ENCODE measurements around the gene SLC28A1. TPM values are rescaled to one million over a fixed set of nuclear protein-coding genes. Genes with fewer than 3 reads are reported as not detected.
"Not testable (repeated sequence)": the region's sequence is repeated elsewhere in the genome, so short reads cannot be mapped to it uniquely, and the experiment has no call there.

Gene SLC28A1
- total RNA-seq, 1 experiment from 2014 or later, result 0.17 TPM

GRCh38 chr15:84982301-84982920, 97.9 kb downstream of the SLC28A1 start:
- peaks cover 28% of the 10 kb centered on the region for H3K4me1 Mint-ChIP-seq (ENCODE audit: low read depth, unreplicated experiment)
- no peak for TF ChIP-seq CTCF (IDR thresholded peaks at IDR 0.05; ENCODE audit: unreplicated experiment)
- no peaks in the 10 kb centered on the region for H3K27me3 Mint-ChIP-seq (ENCODE audit: unreplicated experiment)
- DNase-seq, result peak; percentile 42
- peaks cover 44% of the 10 kb centered on the region for H3K36me3 Mint-ChIP-seq (ENCODE audit: insufficient read depth, unreplicated experiment)
- no TSS peak for BruUV-seq (replicated peaks)
- intact Hi-C loops (cut with micrococcal nuclease; ENCODE audit: unreplicated experiment), result no loop called here
- peak overlapping the region; percentile 84 for H3K27ac Mint-ChIP-seq (ENCODE audit: unreplicated experiment)
- H3K9me3 Mint-ChIP-seq (ENCODE audit: low read depth, unreplicated experiment), result no peaks in the 10 kb centered on the region
- CTCF ChIA-PET, result interaction anchor here (1.7 kb wide), 1 partner anchor 12 kb away, joined by 5 read pairs; no protein-coding TSS in a partner anchor
- peak overlapping the region; percentile 97 for H3K4me3 Mint-ChIP-seq (ENCODE audit: low read depth, unreplicated experiment)

DNA sequence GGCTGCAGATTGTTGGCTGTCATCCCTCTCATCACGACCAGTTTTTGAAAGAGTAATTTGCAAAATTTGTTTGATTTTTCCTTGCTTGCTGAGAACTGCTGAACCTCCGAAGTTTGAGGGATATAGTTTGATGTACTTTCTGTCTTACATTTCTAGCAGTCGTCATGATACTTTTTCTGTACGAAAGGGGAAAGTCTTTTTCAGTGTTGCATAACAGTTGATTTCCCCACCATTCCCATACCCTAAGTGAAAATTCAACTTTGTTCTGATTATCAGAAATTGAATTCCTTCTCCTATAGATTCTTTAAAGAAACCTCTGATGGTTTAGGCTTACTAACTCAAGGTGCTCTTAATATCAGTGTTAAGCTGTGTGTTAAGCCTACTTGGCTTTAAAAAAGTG, 98.8 kb downstream of the SLC28A1 start:
- intact Hi-C loops (cut with micrococcal nuclease; ENCODE audit: unreplicated experiment), result no loop called here

GRCh38 chr15:84983711-84984110, 99.2 kb downstream of the SLC28A1 start:
- Mint-ChIP-seq H3K36me3 (ENCODE audit: insufficient read depth, unreplicated experiment) (peaks cover 44% of the 10 kb centered on the region), H3K4me1 (ENCODE audit: low read depth, unreplicated experiment) (peaks cover 33% of the 10 kb centered on the region), H3K27ac (ENCODE audit: unreplicated experiment) (peak overlapping the region; percentile 84), H3K4me3 (ENCODE audit: low read depth, unreplicated experiment) (peak overlapping the region; percentile 97), H3K27me3 (ENCODE audit: unreplicated experiment) (no peaks in the 10 kb centered on the region), H3K9me3 (ENCODE audit: low read depth, unreplicated experiment) (no peaks in the 10 kb centered on the region)
- no TSS peak for BruUV-seq (replicated peaks)
- no peak for TF ChIP-seq CTCF (IDR thresholded peaks at IDR 0.05; ENCODE audit: unreplicated experiment)
- intact Hi-C loops (cut with micrococcal nuclease; ENCODE audit: unreplicated experiment), result loop anchor here (1.0 kb wide), 1 partner anchor 61 kb away; no protein-coding TSS in a partner anchor
- DNase-seq, result no peak
- CTCF ChIA-PET, result interaction anchor here (0.8 to 1.7 kb wide), 2 partner anchors 10 to 46 kb away, joined by 3 to 5 read pairs; no protein-coding TSS in a partner anchor

More for the DNA sequence above, 98.8 kb downstream of the SLC28A1 start:
- TF ChIP-seq CTCF (IDR thresholded peaks at IDR 0.05; ENCODE audit: unreplicated experiment), result no peak
- no peak for DNase-seq
- H3K27me3 Mint-ChIP-seq (ENCODE audit: unreplicated experiment), result no peaks in the 10 kb centered on the region
- H3K36me3 Mint-ChIP-seq (ENCODE audit: insufficient read depth, unreplicated experiment), result peaks cover 44% of the 10 kb centered on the region
- CTCF ChIA-PET, result interaction anchor here (0.8 to 1.7 kb wide), 2 partner anchors 11 to 47 kb away, joined by 3 to 5 read pairs; no protein-coding TSS in a partner anchor
- no peaks in the 10 kb centered on the region for H3K9me3 Mint-ChIP-seq (ENCODE audit: low read depth, unreplicated experiment)
- peak overlapping the region; percentile 84 for H3K27ac Mint-ChIP-seq (ENCODE audit: unreplicated experiment)
- peaks cover 29% of the 10 kb centered on the region for H3K4me1 Mint-ChIP-seq (ENCODE audit: low read depth, unreplicated experiment)
- H3K4me3 Mint-ChIP-seq (ENCODE audit: low read depth, unreplicated experiment), result peak overlapping the region; percentile 97
- TSS peak; percentile 32 for BruUV-seq (replicated peaks)

- H3K27ac Mint-ChIP-seq (ENCODE audit: unreplicated experiment), result no peak overlapping the region
- intact Hi-C loops (cut with micrococcal nuclease; ENCODE audit: unreplicated experiment), result no loop called here
- peaks cover 37% of the 10 kb centered on the region for H3K36me3 Mint-ChIP-seq (ENCODE audit: insufficient read depth, unreplicated experiment)
- H3K4me3 Mint-ChIP-seq (ENCODE audit: low read depth, unreplicated experiment), result no peak overlapping the region
- no TSS peak for BruUV-seq (replicated peaks)
- TF ChIP-seq CTCF (IDR thresholded peaks at IDR 0.05; ENCODE audit: unreplicated experiment), result no peak
- H3K9me3 Mint-ChIP-seq (ENCODE audit: low read depth, unreplicated experiment), result no peaks in the 10 kb centered on the region
- no peaks in the 10 kb centered on the region for H3K27me3 Mint-ChIP-seq (ENCODE audit: unreplicated experiment)
- H3K4me1 Mint-ChIP-seq (ENCODE audit: low read depth, unreplicated experiment), result peaks cover 32% of the 10 kb centered on the region
- CTCF ChIA-PET, result no interaction called here
- no peak for DNase-seq
These were observed 100.7 kb downstream of the SLC28A1 start for GRCh38 chr15:84985158-84985557.

DNA sequence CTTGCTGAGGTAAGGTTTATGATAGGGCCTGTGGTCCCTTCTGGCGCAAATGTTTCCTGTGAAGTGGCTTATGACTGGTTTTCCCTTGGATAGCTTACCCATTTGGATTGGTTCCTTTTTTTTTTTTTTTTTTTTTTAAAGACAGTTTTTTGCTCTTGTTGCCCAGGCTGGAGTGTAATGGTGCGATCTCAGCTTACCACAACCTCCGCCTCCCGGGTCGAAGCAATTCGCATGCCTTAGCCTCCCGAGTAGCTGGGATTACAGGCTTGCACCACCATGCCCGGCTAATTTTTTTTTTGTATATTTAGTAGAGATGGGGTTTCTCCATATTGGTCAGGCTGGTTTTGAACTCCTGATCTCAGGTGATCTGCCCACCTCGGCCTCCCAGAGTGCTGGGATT, 102.9 kb downstream of the SLC28A1 start:
- H3K27ac Mint-ChIP-seq (ENCODE audit: unreplicated experiment); intact Hi-C loops (cut with micrococcal nuclease; ENCODE audit: unreplicated experiment); H3K4me3 Mint-ChIP-seq (ENCODE audit: low read depth, unreplicated experiment); H3K27me3 Mint-ChIP-seq (ENCODE audit: unreplicated experiment); DNase-seq; H3K9me3 Mint-ChIP-seq (ENCODE audit: low read depth, unreplicated experiment); BruUV-seq (replicated peaks): not testable (repeated sequence)
- Mint-ChIP-seq H3K4me1 (ENCODE audit: low read depth, unreplicated experiment) (peaks cover 53% of the 10 kb centered on the region), H3K36me3 (ENCODE audit: insufficient read depth, unreplicated experiment) (peaks cover 18% of the 10 kb centered on the region)
- CTCF ChIA-PET, result interaction anchor here (0.6 kb wide), 1 partner anchor 11 kb away, joined by 3 read pairs; no protein-coding TSS in a partner anchor

Measured in Calu3 (cell line).